NT2/D1 (cell line): ENCODE results near the gene GEN1.

Experiments used
- DNase-seq: peaks from one replicate; pipeline ENCODE4 v3.0.0-alpha.2; 2011; ENCODE audit warnings: low read depth, low spot score
- H3K27me3 ChIP-seq: 2 replicates; pipeline ENCODE4 v1.6.0; 2011; ENCODE audit warnings: mild to moderate bottlenecking; ENCODE audit not compliant: insufficient read length, insufficient read depth
- H3K36me3 ChIP-seq: 2 replicates; pipeline ENCODE4 v1.6.1; 2011; ENCODE audit warnings: mild to moderate bottlenecking, low read length, mixed read lengths; ENCODE audit not compliant: insufficient read depth, insufficient read length
- H3K4me1 ChIP-seq: 2 replicates; pipeline ENCODE4 v1.5.1; 2011; ENCODE audit not compliant: insufficient read depth, insufficient read length
- H3K4me3 ChIP-seq: 2 replicates; pipeline ENCODE4 v1.5.1; 2011; ENCODE audit warnings: low read depth; ENCODE audit not compliant: insufficient read length
- H3K9ac ChIP-seq: 2 replicates; pipeline ENCODE4 v1.6.0; 2011; ENCODE audit warnings: low read depth; ENCODE audit not compliant: insufficient read length
- H3K9me3 ChIP-seq: 2 replicates; pipeline ENCODE4 v1.5.1; 2011; ENCODE audit warnings: mild to moderate bottlenecking, low read length; ENCODE audit not compliant: insufficient read depth
- SUZ12 ChIP-seq: IDR thresholded peaks from 2 replicates; pipeline ENCODE4 v1.6.1; 2011; ENCODE audit not compliant: insufficient read length, insufficient read depth; ENCODE audit errors: extremely low read depth
- YY1 ChIP-seq: IDR thresholded peaks from 2 replicates; pipeline ENCODE4 v1.6.1; 2011; ENCODE audit not compliant: insufficient read length, insufficient read depth
- ZNF274 ChIP-seq: IDR thresholded peaks from 2 replicates; pipeline ENCODE4 v1.6.1; 2011; ENCODE audit warnings: mild to moderate bottlenecking, low read depth, low read length

GEN1 gene

DNA sequence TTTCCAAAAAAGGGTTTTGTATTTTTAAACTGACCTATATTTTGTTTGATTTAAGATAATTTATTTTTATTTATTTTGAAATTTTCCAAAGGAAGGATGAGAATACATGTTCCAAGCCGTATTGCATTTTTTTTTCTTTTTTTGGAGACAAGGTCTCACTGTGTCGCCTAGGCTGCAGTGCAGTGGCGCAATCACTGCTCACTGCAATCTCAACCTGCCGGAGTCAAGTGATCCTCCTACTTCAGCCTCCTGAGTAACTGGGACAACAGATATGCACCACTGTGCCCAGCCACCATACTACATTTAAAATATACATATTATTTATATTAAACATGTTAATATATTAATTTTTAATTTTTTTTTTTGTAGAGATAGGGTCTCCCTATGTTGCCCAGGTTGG is 15.0 kb downstream of the GEN1 start:
- H3K9ac ChIP-seq: no peak overlapping the region
- H3K4me1 ChIP-seq: no peaks in the 10 kb centered on the region
- DNase-seq: no peak
- no peak overlapping the region for H3K4me3 ChIP-seq
- H3K36me3 ChIP-seq: peaks cover 48% of the 10 kb centered on the region
- no peaks in the 10 kb centered on the region for H3K27me3 ChIP-seq
- no peaks in the 10 kb centered on the region for H3K9me3 ChIP-seq
- TF ChIP-seq YY1 (no peak), SUZ12 (no peak), ZNF274 (no peak)

- peaks cover 51% of the 10 kb centered on the region for H3K36me3 ChIP-seq
- no peaks in the 10 kb centered on the region for H3K4me1 ChIP-seq
- no peaks in the 10 kb centered on the region for H3K27me3 ChIP-seq
- TF ChIP-seq ZNF274 (no peak), YY1 (no peak)
- DNase-seq: no peak
- no peak overlapping the region for H3K4me3 ChIP-seq
- H3K9me3 ChIP-seq: no peaks in the 10 kb centered on the region
- H3K9ac ChIP-seq: no peak overlapping the region
These were observed 18.0 kb downstream of the GEN1 start for GRCh38 chr2:17771956-17772355.

DNA sequence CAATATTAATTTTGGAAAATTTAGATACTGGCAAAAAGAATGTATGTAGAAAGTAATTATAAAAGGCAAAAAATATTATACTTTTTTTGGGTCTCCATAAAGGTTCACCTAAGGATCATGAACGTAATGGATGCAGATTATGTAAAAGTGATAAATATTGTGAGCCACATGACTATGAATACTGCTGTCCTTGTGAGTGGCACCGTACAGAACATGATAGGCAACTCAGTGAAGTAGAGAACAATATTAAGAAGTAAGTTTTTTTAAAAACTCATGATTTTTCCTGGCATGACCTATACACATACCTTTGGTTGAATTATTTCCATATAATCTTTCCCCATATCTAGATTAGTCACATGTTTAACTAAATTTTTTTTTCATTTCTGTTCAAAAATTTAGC is 18.6 kb downstream of the GEN1 start:
- H3K4me1 ChIP-seq: no peaks in the 10 kb centered on the region
- TF ChIP-seq ZNF274: no peak
- no peak for TF ChIP-seq SUZ12
- TF ChIP-seq YY1: no peak
- DNase-seq: no peak
- H3K27me3 ChIP-seq: no peaks in the 10 kb centered on the region
- peaks cover 46% of the 10 kb centered on the region for H3K36me3 ChIP-seq
- H3K9ac ChIP-seq: no peak overlapping the region
- no peaks in the 10 kb centered on the region for H3K9me3 ChIP-seq
- H3K4me3 ChIP-seq: no peak overlapping the region

- Histone ChIP-seq H3K9ac (no peak overlapping the region), H3K9me3 (no peaks in the 10 kb centered on the region), H3K4me1 (no peaks in the 10 kb centered on the region), H3K4me3 (no peak overlapping the region), H3K27me3 (no peaks in the 10 kb centered on the region), H3K36me3 (peaks cover 31% of the 10 kb centered on the region)
- TF ChIP-seq SUZ12 (no peak), ZNF274 (no peak)
- no peak for DNase-seq
These were observed 26.6 kb downstream of the GEN1 start for GRCh38 chr2:17780546-17780945.

- Histone ChIP-seq H3K36me3 (peaks cover 29% of the 10 kb centered on the region), H3K9ac (no peak overlapping the region), H3K4me1 (no peaks in the 10 kb centered on the region), H3K27me3 (no peaks in the 10 kb centered on the region), H3K4me3 (no peak overlapping the region), H3K9me3 (no peaks in the 10 kb centered on the region)
- no peak for DNase-seq
- no peak for TF ChIP-seq ZNF274
- TF ChIP-seq SUZ12: no peak
- TF ChIP-seq YY1: no peak
These were observed 27.5 kb downstream of the GEN1 start for GRCh38 chr2:17781482-17781881.

GRCh38 chr2:17786727-17787126 is 32.8 kb downstream of the GEN1 start:
- H3K4me3 ChIP-seq: no peak overlapping the region
- no peaks in the 10 kb centered on the region for H3K9me3 ChIP-seq
- no peak overlapping the region for H3K9ac ChIP-seq
- H3K36me3 ChIP-seq: no peaks in the 10 kb centered on the region
- no peak for DNase-seq
- no peaks in the 10 kb centered on the region for H3K4me1 ChIP-seq
- H3K27me3 ChIP-seq: no peaks in the 10 kb centered on the region
- TF ChIP-seq YY1 (no peak), ZNF274 (no peak)

DNA sequence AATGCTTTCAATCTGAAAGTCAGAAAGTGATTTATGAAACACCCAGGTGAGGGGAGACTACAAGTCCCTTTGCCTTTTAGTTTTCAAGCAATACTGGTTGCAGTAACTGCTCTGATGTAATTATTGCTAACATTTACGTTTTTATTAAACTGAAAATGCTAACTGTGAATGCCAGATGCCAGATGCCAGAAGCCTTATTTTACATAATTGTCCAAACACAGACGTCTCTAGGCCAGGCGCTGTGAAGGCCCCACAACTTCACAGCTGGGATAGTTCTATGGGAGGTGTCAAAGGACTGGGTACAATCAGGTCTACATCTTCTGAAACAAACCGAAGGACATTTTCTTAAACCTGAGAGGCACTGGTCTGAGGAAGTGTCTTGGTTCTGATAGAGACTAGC is 34.8 kb downstream of the GEN1 start:
- TF ChIP-seq SUZ12 (no peak), ZNF274 (no peak), YY1 (no peak)
- Histone ChIP-seq H3K4me1 (no peaks in the 10 kb centered on the region), H3K36me3 (no peaks in the 10 kb centered on the region), H3K9me3 (no peaks in the 10 kb centered on the region), H3K27me3 (no peaks in the 10 kb centered on the region), H3K4me3 (no peak overlapping the region), H3K9ac (no peak overlapping the region)
- DNase-seq: no peak

GRCh38 chr2:17790536-17790935 is 36.6 kb downstream of the GEN1 start:
- TF ChIP-seq YY1 (no peak), SUZ12 (no peak), ZNF274 (no peak)
- Histone ChIP-seq H3K4me3 (no peak overlapping the region), H3K4me1 (no peaks in the 10 kb centered on the region), H3K27me3 (no peaks in the 10 kb centered on the region), H3K36me3 (no peaks in the 10 kb centered on the region), H3K9me3 (no peaks in the 10 kb centered on the region), H3K9ac (no peak overlapping the region)
- no peak for DNase-seq
